ENCODE measurements around the gene BDP1.
A peak's percentile ranks its signal among the peaks of the same experiment; 100 is the strongest.
"Not testable (repeated sequence)": the region's sequence is repeated elsewhere in the genome, so short reads cannot be mapped to it uniquely, and the experiment has no call there.

The BDP1 gene

DNA sequence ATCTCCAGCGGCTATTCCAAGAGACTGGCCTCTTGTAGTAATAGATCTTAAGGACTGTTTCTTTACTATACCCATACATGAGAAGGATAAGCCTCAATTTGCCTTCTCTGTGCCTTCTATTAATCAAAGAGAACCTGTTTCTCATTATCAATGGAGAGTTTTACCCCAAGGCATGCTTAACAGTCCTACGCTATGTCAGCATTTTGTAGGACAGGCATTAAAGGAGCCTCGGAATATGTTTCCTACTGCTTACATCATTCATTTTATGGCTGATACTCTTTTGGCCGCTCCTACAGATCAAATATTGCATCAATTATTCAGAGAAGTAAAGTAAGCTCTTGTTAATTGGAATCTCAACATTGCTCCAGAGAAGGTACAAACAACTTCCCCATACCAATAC is 120.1 kb downstream of the BDP1 start:
- DNase-seq, result not testable (repeated sequence)

DNA sequence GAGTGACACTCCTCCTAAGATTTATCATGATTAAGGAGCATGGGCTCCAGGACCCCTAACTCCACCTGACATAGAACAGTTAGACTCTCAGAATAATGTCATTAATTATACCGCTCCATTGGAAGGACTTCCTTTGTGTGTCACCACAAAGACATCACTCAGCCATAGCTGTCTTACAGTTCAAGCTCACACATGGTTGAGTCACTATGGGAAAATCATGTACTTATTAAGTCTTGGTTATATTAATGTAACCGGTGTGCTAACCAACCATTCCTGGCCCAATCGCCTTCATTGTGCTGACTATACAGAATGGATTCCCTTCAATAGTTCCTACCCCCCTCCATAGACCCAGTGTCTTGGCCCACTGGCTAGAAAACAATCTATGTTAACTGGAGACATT is 120.8 kb downstream of the BDP1 start:
- DNase-seq, result no peak

DNA sequence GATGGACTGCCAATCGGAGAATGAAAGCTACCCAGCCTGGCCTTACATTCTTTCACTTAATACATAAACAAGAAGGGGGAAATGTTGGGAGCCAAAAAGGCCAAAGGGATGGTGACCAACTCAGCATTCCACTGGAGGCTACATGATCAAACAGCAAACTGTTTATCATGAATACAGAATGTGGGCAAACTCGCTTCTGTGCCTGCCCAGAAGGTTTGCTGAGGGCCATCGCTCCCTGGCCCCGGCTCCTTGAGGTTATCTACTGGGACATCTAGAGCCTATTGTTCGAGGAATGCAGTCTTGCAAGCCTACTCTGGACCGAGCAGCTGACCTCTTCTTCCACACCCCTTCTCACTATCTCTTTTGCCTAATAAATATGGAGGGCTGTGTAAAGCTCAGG is 122.4 kb downstream of the BDP1 start:
- not testable (repeated sequence) for DNase-seq

DNA sequence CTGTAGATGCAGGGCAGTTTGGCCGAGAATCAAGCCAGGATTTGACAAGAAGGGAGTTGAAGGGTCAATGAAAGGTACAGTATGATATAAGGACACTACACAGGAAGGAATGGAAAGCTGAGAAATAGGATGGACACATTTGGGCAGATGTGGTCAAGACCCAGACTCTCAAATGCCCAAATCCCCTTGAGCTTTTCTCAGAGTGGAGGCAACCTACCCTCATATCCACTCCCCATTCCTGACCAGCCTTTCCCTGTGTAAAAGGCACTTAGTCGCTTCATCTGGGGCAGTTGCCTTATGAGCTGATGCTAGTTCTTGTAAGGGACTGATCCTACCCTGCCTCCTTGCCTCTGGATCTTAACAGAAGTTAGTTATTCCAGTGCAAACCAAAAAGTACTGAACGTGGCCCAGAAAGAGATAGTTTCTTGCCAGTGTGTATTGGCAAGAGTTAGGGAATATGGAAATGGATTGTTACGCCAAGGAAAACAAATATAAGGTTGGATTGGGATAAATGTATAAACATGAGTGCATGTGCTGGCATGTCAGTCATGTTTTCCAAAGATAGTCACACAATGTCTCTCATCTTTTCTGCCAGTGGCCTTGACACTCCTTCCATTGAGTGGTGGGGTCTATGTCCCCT is 127.6 kb downstream of the BDP1 start:
- DNase-seq, result no peak

DNA sequence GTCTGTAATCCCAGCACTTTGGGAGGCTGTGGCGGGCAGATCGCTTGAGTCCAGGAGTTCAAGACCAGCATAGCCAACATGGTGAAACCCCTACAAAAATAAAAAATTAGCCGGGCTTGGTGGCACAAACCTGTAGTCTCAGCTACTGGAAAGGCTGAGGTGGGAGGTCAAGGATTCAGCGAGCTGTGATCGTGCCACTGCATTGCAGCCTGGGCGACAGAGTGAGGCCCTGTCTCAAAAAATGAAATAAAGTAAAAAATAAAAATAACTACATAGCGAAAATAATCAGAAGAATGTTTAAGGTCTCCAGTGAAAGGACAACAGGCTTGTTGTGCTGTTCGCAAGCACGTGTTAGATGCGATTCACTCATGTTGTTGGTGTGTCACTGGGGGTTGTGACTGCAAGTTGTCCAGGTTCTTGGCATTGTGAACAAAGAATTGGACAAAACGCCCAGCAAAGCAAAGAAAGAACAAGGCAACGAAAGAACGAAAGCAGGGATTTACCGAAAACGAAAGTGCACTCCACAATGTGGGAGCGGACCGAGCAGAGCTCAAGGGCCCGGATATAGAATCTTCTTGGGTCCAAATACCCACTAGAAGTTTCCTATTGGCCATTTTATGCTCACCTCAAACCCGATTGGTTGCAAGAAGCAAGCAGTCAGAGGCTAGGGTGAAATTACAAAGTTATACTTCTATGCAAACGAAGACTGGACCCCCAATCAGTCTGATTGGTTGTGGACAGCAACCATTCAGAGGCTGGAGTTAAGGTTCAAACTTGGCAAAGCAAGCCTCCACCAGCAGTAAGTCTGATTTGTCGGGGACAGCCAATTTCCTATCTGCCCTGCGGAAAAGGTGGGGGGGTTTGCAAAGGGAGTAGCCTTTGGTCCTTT is 130.8 kb downstream of the BDP1 start:
- DNase-seq, result no peak

DNA sequence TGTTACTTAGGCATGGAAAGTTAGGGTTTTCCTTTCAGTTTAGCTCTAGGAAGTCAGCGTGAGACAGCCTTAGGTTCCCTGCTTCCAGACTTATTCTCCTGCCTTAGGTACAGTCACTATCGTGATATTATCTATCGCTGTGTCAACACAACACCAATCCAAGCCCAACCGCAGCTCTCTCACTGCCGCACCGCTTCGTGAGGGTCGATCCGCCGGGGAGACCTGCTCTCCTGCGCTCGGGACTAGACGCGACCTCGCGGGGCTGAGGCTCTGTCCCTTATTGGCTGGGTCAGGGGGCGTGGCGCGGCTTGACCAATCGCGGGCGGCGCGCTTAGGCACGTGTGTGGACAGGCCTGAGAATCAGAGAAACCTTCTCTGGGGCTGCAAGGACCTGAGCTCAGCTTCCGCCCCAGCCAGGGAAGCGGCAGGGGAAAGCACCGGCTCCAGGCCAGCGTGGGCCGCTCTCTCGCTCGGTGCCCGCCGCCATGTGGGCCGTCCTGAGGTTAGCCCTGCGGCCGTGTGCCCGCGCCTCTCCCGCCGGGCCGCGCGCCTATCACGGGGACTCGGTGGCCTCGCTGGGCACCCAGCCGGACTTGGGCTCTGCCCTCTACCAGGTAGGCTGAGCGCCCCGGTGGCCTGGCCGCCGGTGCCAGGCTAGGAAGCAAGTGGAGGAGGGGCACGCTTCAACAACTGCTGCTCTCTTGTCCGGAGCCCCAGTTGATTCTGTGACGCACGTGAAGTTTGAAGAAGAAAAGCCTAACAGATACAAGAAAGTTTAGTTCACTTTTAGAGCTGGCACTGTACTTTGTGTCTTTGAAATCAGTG is 131.7 kb downstream of the BDP1 start, which contains the start of gene MCCC2:
Gene MCCC2, plus strand, starts transcription at position 400 of the 825 bp plus-strand sequence. Its CDS starts 86 bp downstream, at position 486.
- peak; percentile 98 for DNase-seq

DNA sequence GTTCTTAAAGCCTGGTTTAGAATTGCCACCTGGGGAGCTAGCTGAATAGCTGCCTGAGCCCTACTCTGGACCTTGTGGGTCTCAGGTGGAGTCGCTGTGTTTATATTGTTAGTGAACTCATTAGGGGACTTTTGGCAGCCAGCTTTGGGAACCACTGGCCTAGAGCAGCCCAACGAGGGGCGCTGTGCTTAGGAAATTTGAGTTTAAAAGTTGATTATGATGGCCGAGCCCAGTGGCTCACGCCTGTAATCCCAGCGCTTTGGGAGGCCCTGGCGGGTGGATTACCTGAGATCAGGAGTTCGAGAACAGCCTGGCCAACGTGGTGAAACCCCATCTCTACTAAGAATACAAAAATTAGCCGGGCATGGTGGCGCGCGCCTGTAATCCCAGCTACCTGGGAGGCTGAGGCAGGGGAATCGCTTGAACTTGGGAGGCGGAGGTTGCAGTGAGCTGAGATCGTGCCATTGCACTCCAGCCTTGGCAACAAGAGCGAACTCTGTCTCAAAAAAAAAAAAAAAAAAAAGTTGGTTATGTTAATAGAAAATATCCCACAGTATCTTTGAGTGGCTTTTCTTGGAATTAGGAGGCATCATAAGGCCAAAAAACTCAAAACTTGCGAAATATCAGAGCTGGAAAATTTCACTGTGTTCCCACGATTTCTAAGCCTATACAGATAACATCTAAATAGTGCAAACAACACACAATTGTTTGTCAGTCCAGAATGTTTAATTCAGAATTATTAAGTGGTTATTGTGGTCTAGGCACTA is 132.5 kb downstream of the BDP1 start:
- DNase-seq, result no peak

DNA sequence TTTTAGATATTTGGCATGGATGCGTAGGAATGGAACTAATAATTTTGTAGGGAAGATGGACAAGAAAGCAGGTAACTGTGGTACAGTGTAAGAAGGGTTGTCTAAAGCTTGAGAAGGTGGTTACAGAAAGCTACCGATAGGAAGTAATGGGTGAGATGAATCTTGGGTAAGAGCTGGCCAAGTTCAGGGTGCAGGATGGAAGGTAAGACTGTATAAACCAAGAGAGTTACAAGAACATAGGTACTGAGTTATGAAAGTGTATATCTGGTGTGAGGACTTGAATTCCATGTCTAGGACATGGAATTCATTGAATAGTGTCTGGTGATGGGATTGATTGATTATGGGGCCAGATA is 133.1 kb downstream of the BDP1 start:
- no peak for DNase-seq

DNA sequence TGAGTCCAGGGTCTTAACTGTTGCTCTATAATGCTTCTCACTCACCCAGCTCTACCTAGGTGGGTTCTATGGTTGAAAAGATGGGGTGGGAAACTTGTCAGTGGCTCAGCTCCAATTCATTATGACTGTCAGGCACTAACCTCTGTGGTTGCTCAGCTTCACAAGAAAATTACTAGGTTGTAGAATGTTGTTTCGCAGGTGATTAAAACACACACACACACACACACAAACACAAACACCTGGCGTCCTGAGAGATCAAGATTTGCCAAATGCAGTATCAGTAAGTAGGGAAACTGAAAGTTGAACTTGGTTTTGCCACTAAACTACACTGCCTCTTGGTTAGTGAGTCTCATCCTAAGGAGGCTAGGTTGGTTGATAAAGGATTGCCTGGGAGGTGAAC is 134.5 kb downstream of the BDP1 start:
- DNase-seq, result no peak

DNA sequence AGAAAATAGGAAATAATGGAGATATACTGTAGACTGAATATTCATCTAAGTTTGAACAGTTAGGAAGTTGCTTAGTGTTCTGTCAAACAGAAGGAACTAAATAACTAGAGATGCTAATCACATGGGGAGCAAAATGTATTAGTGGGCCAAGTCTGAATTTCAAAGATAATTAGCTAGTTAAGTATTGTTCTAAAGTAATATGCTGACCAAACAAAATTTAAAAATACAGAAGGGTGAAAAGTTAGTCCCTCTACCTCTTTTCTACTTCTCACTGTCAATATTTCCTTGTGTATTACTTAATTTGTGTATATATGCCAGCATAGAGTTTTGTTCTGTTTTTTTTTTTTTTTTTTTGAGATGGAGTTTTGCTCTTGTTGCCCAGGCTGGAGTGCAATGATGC is 135.6 kb downstream of the BDP1 start:
- no peak for DNase-seq

DNA sequence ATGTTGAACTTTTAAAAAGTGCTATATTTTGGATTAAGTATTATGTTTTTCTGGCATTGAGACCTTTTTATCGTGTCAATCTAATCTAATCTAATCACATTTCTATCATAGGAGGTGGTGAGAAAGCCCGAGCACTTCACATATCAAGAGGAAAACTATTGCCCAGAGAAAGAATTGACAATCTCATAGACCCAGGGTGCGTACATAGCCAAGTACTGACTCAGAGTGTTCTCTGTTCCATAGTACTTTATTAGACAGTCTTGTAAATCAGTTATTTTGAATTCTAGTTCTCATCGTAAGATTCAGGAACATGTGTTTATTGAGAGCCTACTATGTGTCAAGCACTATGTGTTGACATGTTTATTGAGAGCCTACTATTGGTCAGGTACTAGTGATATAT is 140.7 kb downstream of the BDP1 start:
- no peak for DNase-seq

DNA sequence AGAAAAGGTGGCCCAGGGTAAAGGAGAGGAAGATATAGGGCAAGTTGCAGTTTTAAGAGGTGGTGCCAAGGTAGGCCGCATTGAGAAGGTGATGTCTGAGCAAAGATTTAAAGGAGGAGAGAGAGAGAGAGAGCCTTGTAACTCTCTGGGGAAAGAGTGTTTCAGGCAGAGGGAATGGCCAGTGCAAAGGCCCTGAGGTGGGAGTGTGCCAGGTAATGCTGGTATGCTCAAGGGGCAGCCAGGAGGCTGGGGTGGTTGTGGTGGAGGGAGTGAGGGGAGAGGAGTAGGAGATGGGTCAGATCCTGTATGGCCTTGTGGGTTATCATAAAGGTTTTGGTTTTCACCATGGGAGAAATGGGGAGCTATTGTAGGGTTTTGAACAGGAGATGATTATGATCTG is 141.6 kb downstream of the BDP1 start:
- DNase-seq, result no peak

DNA sequence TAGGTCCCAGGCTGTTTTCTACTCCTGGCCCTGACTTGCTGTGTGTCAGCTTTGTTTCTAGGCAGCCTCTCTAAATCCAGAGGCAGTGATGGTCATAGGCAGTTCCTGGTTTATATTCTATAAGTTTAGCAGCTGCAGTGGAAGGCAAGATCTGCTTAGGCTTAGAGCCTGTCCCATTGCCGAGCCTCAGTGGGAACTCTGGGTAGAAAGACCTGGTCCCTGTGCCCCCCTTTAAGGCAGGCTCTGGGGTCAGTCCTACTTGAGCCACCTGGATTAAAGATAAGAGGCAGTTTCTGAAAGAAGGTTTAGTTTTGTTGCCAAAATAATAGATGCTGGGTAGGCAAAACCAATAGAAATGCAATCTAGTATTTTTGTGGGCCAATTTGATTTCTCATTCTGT is 145.3 kb downstream of the BDP1 start:
- no peak for DNase-seq

DNA sequence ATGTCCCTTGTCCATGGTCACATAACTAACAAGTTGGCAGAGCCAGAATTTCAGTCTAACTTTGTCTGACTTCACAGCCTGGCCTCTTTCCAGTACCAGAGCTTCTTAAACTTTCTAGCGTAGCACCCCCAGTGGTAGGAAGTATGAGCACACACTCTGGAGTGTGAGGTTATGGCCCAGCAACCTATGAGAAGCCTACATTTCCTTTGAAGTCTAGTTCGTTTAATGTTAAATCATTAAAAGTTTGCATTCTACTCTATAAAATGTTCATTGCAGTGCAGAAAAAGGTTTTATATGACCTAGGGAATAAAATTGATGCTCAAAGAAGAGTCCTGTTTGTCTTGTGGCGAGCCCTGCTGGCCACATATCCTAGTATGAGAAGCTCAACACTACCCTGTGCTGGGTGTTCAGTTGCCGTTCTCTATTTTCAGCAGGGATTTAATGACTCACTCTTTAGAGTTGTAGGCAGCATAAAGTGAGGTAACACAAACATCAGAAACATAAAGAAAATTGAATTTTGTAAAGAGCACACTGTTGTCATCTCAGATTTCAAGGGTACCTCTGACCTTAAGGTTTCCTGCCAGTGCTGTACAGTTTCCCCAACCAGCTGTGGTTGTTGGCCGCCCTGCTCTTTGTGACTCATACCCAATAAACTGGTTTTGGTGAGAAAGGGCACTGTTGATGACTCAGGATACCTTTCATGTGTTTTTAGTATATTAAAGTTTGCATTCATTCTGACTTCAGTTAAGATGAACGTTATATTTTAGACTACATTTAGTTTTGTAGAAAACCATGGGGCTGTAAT is 146.0 kb downstream of the BDP1 start:
- peak; percentile 57 for DNase-seq

DNA sequence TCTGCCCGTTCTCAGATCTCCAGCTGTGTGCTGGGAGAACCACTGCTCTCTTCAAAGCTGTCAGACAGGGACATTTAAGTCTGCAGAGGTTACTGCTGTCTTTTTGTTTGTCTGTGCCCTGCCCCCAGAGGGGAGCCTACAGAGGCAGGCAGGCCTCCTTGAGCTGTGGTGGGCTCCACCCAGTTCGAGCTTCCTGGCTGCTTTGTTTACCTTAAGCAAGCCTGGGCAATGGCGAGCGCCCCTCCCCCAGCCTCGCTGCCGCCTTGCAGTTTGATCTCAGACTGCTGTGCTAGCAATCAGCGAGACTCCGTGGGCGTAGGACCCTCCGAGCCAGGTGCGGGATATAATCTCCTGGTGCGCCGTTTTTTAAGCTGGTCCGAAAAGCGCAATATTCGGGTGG is 154.5 kb downstream of the BDP1 start:
- not testable (repeated sequence) for DNase-seq

DNA sequence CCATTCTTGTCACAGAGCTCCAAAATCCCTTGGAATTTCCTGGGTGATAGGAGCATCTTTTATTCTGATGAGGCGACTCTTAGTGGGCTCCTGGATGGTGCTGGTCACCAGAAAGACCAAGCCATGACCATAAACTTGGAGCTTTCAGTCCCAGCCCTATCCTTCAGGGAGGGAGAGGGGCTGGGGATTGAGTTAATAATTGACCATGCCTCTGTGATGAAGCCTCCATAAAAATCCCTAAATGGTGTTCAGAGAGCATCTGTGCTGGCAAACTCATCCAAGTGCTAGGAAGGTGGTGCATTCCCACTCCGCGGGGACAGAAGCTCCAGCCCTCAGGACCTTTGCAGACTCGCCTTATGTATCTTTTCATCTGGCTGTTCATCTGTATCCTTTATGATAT is 160.4 kb downstream of the BDP1 start:
- DNase-seq, result no peak

Data from left hindlimb (tissue), 1 donor.